ENCODE measurements around the gene CD14. TPM values are rescaled to one million over a fixed set of nuclear protein-coding genes. Genes with fewer than 3 reads are reported as not detected.
"Not testable (repeated sequence)": the region's sequence is repeated elsewhere in the genome, so short reads cannot be mapped to it uniquely, and the experiment has no call there.

The CD14 gene
- polyA plus RNA-seq, 1 donor: 30.9 TPM

DNA sequence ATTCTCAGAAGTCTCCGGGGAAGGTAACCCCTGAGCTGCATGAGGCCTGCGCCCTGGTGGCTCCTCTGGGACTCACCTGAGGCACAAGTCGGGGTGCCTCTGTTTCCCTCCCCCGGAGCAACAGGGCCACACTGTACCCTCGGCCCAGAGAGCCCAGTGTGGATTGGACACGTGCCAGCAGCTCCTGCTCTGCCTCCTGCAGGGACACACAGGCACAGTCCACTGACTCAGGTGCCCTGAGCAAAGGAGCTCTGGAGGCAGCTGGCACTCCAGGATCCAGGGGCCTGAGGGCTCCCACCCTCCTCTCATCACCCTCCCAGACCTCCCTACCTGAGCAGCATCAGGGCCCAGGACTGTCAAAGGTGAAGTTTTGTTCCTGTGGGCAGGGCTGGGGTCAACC is 38.8 kb downstream of the CD14 start:
- no peak for DNase-seq

DNA sequence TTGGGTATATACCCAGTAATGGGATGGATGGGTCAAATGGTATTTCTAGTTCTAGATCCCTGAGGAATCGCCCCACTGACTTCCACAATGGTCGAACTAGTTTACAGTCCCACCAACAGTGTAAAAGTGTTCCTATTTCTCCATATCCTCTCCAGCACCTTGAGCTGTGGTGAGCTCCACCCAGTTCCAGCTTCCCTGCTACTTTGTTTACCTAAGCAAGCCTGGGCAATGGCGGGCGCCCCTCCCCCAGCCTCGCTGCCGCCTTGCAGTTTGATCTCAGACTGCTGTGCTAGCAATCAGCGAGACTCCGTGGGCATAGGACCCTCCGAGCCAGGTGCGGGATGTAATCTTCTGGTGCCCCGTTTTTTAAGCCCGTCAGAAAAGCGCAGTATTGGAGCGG is 39.9 kb downstream of the CD14 start:
- DNase-seq: not testable (repeated sequence)

DNA sequence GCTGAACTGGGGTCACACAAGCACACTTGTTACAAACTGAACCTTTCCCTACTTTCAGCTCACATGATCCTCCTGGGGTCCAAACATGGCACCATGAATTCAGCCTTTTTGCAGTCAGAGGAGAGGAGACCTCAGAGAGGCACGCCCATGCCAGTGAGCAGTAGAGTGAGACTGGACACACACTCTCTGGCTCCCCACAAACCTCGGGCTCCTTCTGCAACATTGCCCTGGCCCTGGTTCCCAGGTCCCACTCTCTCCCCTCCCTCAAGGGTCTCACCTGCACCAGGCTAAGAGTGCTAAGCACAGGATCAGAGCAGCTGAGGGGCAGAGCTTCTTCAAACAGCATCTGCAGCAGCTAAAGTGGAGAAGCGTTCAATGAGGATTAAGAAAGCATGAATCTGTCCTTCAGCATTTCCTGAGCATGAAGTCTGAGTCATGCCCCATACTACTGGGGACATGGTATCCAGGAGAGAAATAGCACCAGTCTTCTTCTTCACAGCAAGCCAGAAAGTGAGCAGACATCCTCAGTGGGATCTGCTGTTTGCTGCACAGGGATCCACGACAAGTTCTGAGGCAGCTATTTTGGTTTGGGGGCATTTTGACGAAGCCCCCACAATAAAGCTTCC is 41.1 kb downstream of the CD14 start:
- DNase-seq: no peak

DNA sequence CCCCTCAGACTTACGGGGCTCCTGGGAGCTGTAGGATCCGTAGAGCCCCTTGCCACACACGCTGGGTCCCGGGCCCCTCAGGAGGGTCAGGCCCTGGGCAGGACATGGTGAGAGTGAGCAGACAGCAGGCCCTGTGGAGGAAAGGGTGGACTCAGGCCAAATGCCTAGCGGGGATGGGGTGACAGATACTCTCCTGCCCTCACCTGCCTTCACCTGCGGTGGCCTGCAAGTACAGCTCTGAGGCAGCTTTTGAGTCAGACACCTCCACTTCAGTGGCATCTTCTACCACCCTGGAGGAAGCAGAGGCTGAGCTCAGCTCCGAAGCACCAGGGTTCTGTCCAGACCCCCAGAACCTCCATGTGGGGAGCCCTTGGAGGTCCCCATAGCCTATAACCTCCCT is 42.1 kb downstream of the CD14 start:
- no peak for DNase-seq

DNA sequence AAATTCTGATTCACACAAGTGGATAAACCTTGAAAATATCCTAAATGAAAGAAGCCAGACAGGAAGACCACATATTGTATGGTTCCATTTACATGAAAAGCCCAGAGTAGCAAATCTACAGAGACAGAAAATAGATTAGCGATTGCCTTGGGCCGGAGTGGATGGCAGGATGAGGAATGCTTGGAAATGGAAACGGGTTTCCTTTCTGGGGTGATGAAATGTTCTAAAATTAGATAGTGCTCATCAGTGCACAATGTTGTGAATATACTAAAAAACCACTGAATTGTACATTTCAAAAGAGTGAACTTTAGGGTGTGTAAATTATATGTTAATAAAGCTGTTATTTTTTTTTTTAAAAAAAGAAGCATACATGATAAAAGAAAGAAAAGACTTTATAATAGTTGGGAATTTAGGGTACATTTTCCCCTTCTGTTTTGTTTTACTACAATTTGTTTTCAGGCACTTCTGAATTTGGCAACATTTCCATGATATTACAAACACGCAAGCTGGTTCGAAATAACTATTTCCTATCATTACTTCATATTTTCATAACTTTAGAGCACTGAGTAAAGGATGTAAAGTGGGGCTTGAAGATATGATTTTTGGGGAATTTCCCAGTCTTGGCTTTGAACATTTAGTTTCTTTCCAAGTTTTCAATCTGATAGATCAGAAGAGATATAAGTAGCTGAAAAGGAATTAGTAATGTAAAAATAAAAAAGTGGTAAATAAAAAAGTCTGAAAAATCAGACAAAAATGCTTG is 44.5 kb downstream of the CD14 start:
- no peak for DNase-seq

DNA sequence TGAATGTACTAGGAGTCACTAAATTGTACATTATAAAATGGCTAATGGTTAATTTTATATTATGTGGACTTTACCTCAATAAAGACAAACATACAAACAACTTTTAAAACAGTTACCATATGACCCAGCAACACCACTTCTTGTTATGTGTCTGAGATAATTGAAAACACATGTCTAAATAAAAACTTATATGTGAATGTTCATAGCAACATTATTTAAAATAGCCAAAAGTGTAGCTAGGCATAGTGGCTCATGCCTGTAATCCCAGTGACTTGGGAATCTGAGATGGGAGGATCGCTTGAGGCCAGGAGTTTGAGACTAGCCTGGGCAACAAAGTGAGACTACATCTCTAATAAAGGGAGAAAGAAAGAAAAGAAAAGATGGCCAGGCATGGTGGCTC is 45.5 kb downstream of the CD14 start:
- no peak for DNase-seq

Other genes starting within 250 kb of the CD14 start
- 63.9 TPM for gene ANKHD1, start 231.3 kb downstream of the CD14 start, polyA plus RNA-seq (ENCODE audit: insufficient read length)
- 8.6 TPM for gene EIF4EBP3, start 85.5 kb downstream of the CD14 start, polyA plus RNA-seq (ENCODE audit: insufficient read length)
- 20.5 TPM for gene SRA1, start 75.7 kb downstream of the CD14 start, polyA plus RNA-seq (ENCODE audit: insufficient read length)
- gene APBB3, start 68.6 kb downstream of the CD14 start, polyA plus RNA-seq (ENCODE audit: insufficient read length): 28.8 TPM
- gene SLC35A4, start 68.3 kb downstream of the CD14 start, polyA plus RNA-seq (ENCODE audit: insufficient read length): 59.9 TPM
- gene TMCO6, start 6.3 kb upstream of the CD14 start, polyA plus RNA-seq (ENCODE audit: insufficient read length): 11.0 TPM
- gene NDUFA2, start 14.5 kb upstream of the CD14 start, polyA plus RNA-seq (ENCODE audit: insufficient read length): 57.7 TPM
- 104 TPM for gene IK, start 14.7 kb upstream of the CD14 start, polyA plus RNA-seq (ENCODE audit: insufficient read length)
- gene WDR55, start 31.7 kb upstream of the CD14 start, polyA plus RNA-seq (ENCODE audit: insufficient read length): 14.3 TPM
- not detected for gene DND1, start 40.4 kb upstream of the CD14 start, polyA plus RNA-seq (ENCODE audit: insufficient read length)
- 53.2 TPM for gene HARS1, start 58.2 kb upstream of the CD14 start, polyA plus RNA-seq (ENCODE audit: insufficient read length)
- gene HARS2, start 58.3 kb upstream of the CD14 start, polyA plus RNA-seq (ENCODE audit: insufficient read length): 24.7 TPM
- gene ZMAT2, start 67.3 kb upstream of the CD14 start, polyA plus RNA-seq (ENCODE audit: insufficient read length): 72.8 TPM
- gene PCDHA1, start 153.0 kb upstream of the CD14 start, polyA plus RNA-seq (ENCODE audit: insufficient read length): not detected
- gene PCDHA2, start 161.7 kb upstream of the CD14 start, polyA plus RNA-seq (ENCODE audit: insufficient read length): 0.06 TPM
- gene PCDHA3, start 167.9 kb upstream of the CD14 start, polyA plus RNA-seq (ENCODE audit: insufficient read length): 0.18 TPM
- 0.12 TPM for gene PCDHA4, start 173.9 kb upstream of the CD14 start, polyA plus RNA-seq (ENCODE audit: insufficient read length)
- gene PCDHA5, start 188.4 kb upstream of the CD14 start, polyA plus RNA-seq (ENCODE audit: insufficient read length): not detected
- gene PCDHA6, start 194.8 kb upstream of the CD14 start, polyA plus RNA-seq (ENCODE audit: insufficient read length): not detected
- gene PCDHA7, start 201.1 kb upstream of the CD14 start, polyA plus RNA-seq (ENCODE audit: insufficient read length): 0.19 TPM
- not detected for gene PCDHA8, start 208.0 kb upstream of the CD14 start, polyA plus RNA-seq (ENCODE audit: insufficient read length)
- not detected for gene PCDHA9, start 215.2 kb upstream of the CD14 start, polyA plus RNA-seq (ENCODE audit: insufficient read length)
- gene PCDHA10, start 222.7 kb upstream of the CD14 start, polyA plus RNA-seq (ENCODE audit: insufficient read length): 0.25 TPM
- 0.30 TPM for gene PCDHA11, start 235.8 kb upstream of the CD14 start, polyA plus RNA-seq (ENCODE audit: insufficient read length)
- gene PCDHA12, start 242.1 kb upstream of the CD14 start, polyA plus RNA-seq (ENCODE audit: insufficient read length): 0.06 TPM
- gene PCDHA13, start 248.9 kb upstream of the CD14 start, polyA plus RNA-seq (ENCODE audit: insufficient read length): 0.21 TPM